ENCODE results near the gene ZNF669.

ZNF669 gene

GRCh38 chr1:247115141-247115510 lies 11.0 kb upstream of the ZNF669 start:
- TF ChIP-seq GATA1 (IDR thresholded peaks at IDR 0.05; ENCODE audit: low read depth, low read length) = no peak
- no peak for TF ChIP-seq POLR2A (IDR thresholded peaks at IDR 0.05; ENCODE audit: low read length)

GRCh38 chr1:247114351-247115140 lies 10.4 kb upstream of the ZNF669 start:
- TF ChIP-seq POLR2A (IDR thresholded peaks at IDR 0.05; ENCODE audit: low read length) (no peak), GATA1 (IDR thresholded peaks at IDR 0.05; ENCODE audit: low read depth, low read length) (no peak)
- no peak for DNase-seq

More at GRCh38 chr1:247115141-247115510, 11.0 kb upstream of the ZNF669 start:
- DNase-seq = no peak

- no peak for DNase-seq
- TF ChIP-seq GATA1 (IDR thresholded peaks at IDR 0.05; ENCODE audit: low read depth, low read length) (no peak), POLR2A (IDR thresholded peaks at IDR 0.05; ENCODE audit: low read length) (no peak)
These were observed 9.6 kb upstream of the ZNF669 start for GRCh38 chr1:247113733-247114271.

GRCh38 chr1:247113094-247113497 lies 8.9 kb upstream of the ZNF669 start:
- no peak for TF ChIP-seq GATA1 (IDR thresholded peaks at IDR 0.05; ENCODE audit: low read depth, low read length)
- TF ChIP-seq POLR2A (IDR thresholded peaks at IDR 0.05; ENCODE audit: low read length) = no peak

GRCh38 chr1:247112479-247112781 lies 8.3 kb upstream of the ZNF669 start:
- DNase-seq = no peak
- TF ChIP-seq GATA1 (IDR thresholded peaks at IDR 0.05; ENCODE audit: low read depth, low read length) = no peak
- TF ChIP-seq POLR2A (IDR thresholded peaks at IDR 0.05; ENCODE audit: low read length) = no peak

More at GRCh38 chr1:247113094-247113497, 8.9 kb upstream of the ZNF669 start:
- no peak for DNase-seq

GRCh38 chr1:247111700-247112478 lies 7.7 kb upstream of the ZNF669 start:
- DNase-seq = peak; percentile 33 to 54
- no peak for TF ChIP-seq GATA1 (IDR thresholded peaks at IDR 0.05; ENCODE audit: low read depth, low read length)

- peak in 1 of 2 experiments; percentile 29 for DNase-seq
- TF ChIP-seq GATA1 (IDR thresholded peaks at IDR 0.05; ENCODE audit: low read depth, low read length) = no peak
These were observed 7.1 kb upstream of the ZNF669 start for GRCh38 chr1:247111259-247111699.

- TF ChIP-seq POLR2A (IDR thresholded peaks at IDR 0.05; ENCODE audit: low read length) (no peak), GATA1 (IDR thresholded peaks at IDR 0.05; ENCODE audit: low read depth, low read length) (no peak)
- peak in 1 of 2 experiments; percentile 34 for DNase-seq
These were observed 6.6 kb upstream of the ZNF669 start for GRCh38 chr1:247110627-247111258.

- no peak for DNase-seq
- TF ChIP-seq POLR2A (IDR thresholded peaks at IDR 0.05; ENCODE audit: low read length) (no peak), GATA1 (IDR thresholded peaks at IDR 0.05; ENCODE audit: low read depth, low read length) (no peak)
These were observed 3.5 kb upstream of the ZNF669 start for GRCh38 chr1:247107694-247108093.

- no peak for DNase-seq
- TF ChIP-seq POLR2A (IDR thresholded peaks at IDR 0.05; ENCODE audit: low read length) = no peak
- TF ChIP-seq GATA1 (IDR thresholded peaks at IDR 0.05; ENCODE audit: low read depth, low read length) = no peak
These were observed 1.8 kb upstream of the ZNF669 start for GRCh38 chr1:247105966-247106365.

- DNase-seq = no peak
- TF ChIP-seq POLR2A (IDR thresholded peaks at IDR 0.05; ENCODE audit: low read length) (no peak), GATA1 (IDR thresholded peaks at IDR 0.05; ENCODE audit: low read depth, low read length) (no peak)
These were observed 809 bp upstream of the ZNF669 start for GRCh38 chr1:247104965-247105364.

- no peak for DNase-seq
- TF ChIP-seq GATA1 (IDR thresholded peaks at IDR 0.05; ENCODE audit: low read depth, low read length) (no peak), POLR2A (IDR thresholded peaks at IDR 0.05; ENCODE audit: low read length) (no peak)
These were observed 1.8 kb downstream of the ZNF669 start for GRCh38 chr1:247102381-247102780.

- no peak for DNase-seq
- TF ChIP-seq GATA1 (IDR thresholded peaks at IDR 0.05; ENCODE audit: low read depth, low read length) = no peak
- TF ChIP-seq POLR2A (IDR thresholded peaks at IDR 0.05; ENCODE audit: low read length) = no peak
These were observed 3.4 kb downstream of the ZNF669 start for GRCh38 chr1:247100676-247101279.

- no peak for DNase-seq
- TF ChIP-seq POLR2A (IDR thresholded peaks at IDR 0.05; ENCODE audit: low read length) (no peak), GATA1 (IDR thresholded peaks at IDR 0.05; ENCODE audit: low read depth, low read length) (no peak)
These were observed 7.2 kb downstream of the ZNF669 start for GRCh38 chr1:247096958-247097357.

All from erythroblast (primary cell).